ENCODE data around the gene AARS2. TPM values are rescaled to one million over a fixed set of nuclear protein-coding genes. Genes with fewer than 3 reads are reported as not detected.

Gene AARS2
- total and polyA plus RNA-seq, 2 donors (not counting 1 experiment from before 2014, with no cell fraction given) = 3.4 to 24.3 TPM

GRCh38 chr6:44255105-44255808, 57.9 kb downstream of the AARS2 start:
- Histone ChIP-seq H3K27ac (ENCODE audit: insufficient read depth, low read length) (no peak overlapping the region), H3K36me3 (ENCODE audit: control insufficient read depth, insufficient read depth, low read length) (peaks cover 30% of the 10 kb centered on the region), H3K4me2 (ENCODE audit: extremely low read depth, insufficient read depth, low read length) (peak overlapping the region; percentile 88), H3K79me2 (ENCODE audit: control insufficient read depth, insufficient read depth, low read length) (peaks cover 44% of the 10 kb centered on the region), H2AFZ (ENCODE audit: low read length) (no peak overlapping the region), H3K9ac (ENCODE audit: insufficient read depth, low read length) (no peak overlapping the region), H3K4me1 (ENCODE audit: control insufficient read depth, extremely low read depth, insufficient read depth, low read length) (peaks cover 8% of the 10 kb centered on the region), H4K20me1 (ENCODE audit: control insufficient read depth, extremely low read depth, insufficient read depth, low read length) (peaks cover 3% of the 10 kb centered on the region), H3K27me3 (ENCODE audit: control insufficient read depth, insufficient read depth, low read length) (no peaks in the 10 kb centered on the region), H3K4me3 (replicated peaks in 1 of 4; ENCODE audit: control extremely low read depth in 1 of 4, insufficient read depth in 1 of 4, low read depth in 3 of 4, low read length in 4 of 4) (peak overlapping the region in 2 of 4 experiments; percentile 86 to 91), H3K9me3 (ENCODE audit: control insufficient read depth, insufficient read depth, low read depth, low read length) (no peaks in the 10 kb centered on the region)
- TF ChIP-seq, protein P1, sequence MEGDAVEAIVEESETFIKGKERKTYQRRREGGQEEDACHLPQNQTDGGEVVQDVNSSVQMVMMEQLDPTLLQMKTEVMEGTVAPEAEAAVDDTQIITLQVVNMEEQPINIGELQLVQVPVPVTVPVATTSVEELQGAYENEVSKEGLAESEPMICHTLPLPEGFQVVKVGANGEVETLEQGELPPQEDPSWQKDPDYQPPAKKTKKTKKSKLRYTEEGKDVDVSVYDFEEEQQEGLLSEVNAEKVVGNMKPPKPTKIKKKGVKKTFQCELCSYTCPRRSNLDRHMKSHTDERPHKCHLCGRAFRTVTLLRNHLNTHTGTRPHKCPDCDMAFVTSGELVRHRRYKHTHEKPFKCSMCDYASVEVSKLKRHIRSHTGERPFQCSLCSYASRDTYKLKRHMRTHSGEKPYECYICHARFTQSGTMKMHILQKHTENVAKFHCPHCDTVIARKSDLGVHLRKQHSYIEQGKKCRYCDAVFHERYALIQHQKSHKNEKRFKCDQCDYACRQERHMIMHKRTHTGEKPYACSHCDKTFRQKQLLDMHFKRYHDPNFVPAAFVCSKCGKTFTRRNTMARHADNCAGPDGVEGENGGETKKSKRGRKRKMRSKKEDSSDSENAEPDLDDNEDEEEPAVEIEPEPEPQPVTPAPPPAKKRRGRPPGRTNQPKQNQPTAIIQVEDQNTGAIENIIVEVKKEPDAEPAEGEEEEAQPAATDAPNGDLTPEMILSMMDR (conservative IDR thresholded peaks at IDR 0.05 in 1 of 2, IDR thresholded peaks at IDR 0.05 in 1 of 2; ENCODE audit: low read depth in 1 of 2, low read length in 2 of 2) = no peak
- no peak for TF ChIP-seq EZH2 (IDR thresholded peaks at IDR 0.05; ENCODE audit: low read length, missing control alignments)
- peak in 1 of 2 donors; percentile 24 for DNase-seq (ENCODE audit: low read depth in 2 of 2)

DNA sequence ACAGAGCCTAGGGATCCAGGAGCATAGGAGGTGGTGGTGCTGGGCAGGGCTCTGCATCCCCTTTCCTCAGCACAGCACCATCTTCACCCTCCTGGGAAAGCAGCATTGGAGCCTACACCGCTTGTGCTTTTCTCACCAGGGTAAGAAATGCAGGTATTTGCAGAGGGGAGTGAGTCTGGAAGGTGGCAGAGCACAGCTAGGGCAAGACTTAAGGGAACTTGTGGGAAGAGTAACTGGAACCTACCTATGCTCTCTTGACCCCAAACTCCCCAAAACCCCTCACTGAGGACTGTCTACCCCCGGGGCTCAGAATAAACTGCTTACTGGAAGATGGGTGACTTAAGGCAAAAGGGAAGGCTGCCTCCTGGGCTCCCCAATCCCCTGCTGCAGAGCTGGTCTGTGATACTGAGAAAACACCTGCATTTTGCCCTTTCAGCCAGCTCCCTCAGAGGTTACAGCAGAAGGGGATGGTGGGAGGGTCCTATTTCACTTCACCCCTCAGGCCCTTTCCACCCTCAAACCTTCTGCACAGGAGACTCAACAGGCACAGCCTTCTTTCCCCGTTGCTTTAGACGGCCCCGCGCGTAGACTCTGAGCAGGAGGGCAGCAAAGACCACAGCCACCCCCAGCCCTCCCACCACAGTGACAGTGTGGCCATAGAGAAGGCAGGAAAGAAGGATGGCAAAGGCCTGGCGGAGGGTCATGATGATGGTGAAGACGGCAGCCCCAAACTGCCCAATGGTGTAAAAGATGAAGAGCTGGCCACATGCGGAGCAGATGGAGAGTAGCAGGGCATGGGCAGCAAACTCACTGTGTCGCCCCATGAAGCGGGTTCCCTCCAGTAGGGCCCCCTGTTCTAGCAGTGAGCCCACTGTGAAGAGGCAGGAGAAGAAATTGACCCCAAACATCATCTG, 58.7 kb downstream of the AARS2 start:
- Histone ChIP-seq H3K4me3 (replicated peaks in 1 of 4; ENCODE audit: control extremely low read depth in 1 of 4, insufficient read depth in 1 of 4, low read depth in 3 of 4, low read length in 4 of 4) (peak overlapping the region in 1 of 4 experiments; percentile 14), H3K9ac (ENCODE audit: insufficient read depth, low read length) (no peak overlapping the region), H3K79me2 (ENCODE audit: control insufficient read depth, insufficient read depth, low read length) (peaks cover 52% of the 10 kb centered on the region), H4K20me1 (ENCODE audit: control insufficient read depth, extremely low read depth, insufficient read depth, low read length) (peaks cover 4% of the 10 kb centered on the region), H3K27me3 (ENCODE audit: control insufficient read depth, insufficient read depth, low read length) (no peaks in the 10 kb centered on the region), H3K27ac (ENCODE audit: insufficient read depth, low read length) (no peak overlapping the region), H3K4me2 (ENCODE audit: extremely low read depth, insufficient read depth, low read length) (no peak overlapping the region), H3K4me1 (ENCODE audit: control insufficient read depth, extremely low read depth, insufficient read depth, low read length) (peaks cover 8% of the 10 kb centered on the region), H2AFZ (ENCODE audit: low read length) (no peak overlapping the region), H3K9me3 (ENCODE audit: control insufficient read depth, insufficient read depth, low read depth, low read length) (no peaks in the 10 kb centered on the region), H3K36me3 (ENCODE audit: control insufficient read depth, insufficient read depth, low read length) (peaks cover 32% of the 10 kb centered on the region)
- peak in 1 of 2 donors; percentile 22 for DNase-seq (ENCODE audit: low read depth in 2 of 2)
- no peak for TF ChIP-seq EZH2 (IDR thresholded peaks at IDR 0.05; ENCODE audit: low read length, missing control alignments)
- TF ChIP-seq, protein P1 (conservative IDR thresholded peaks at IDR 0.05 in 1 of 2, IDR thresholded peaks at IDR 0.05 in 1 of 2; ENCODE audit: low read depth in 1 of 2, low read length in 2 of 2) = no peak

Data from fibroblast of lung (primary cell).